ENCODE results near the gene MVD. TPM values are rescaled to one million over a fixed set of nuclear protein-coding genes. Genes with fewer than 3 reads are reported as not detected.
A peak's percentile ranks its signal among the peaks of the same experiment; 100 is the strongest.
"Not testable (repeated sequence)": the region's sequence is repeated elsewhere in the genome, so short reads cannot be mapped to it uniquely, and the experiment has no call there.

The MVD gene
- total RNA-seq, 1 donor from 2014 or later, result 76.2 TPM

- H3K4me3 ChIP-seq (ENCODE audit: low read depth, low read length), result no peak overlapping the region
- TF ChIP-seq CTCF (conservative IDR thresholded peaks at IDR 0.05; ENCODE audit: low read depth, low read length), result no peak
- DNase-seq (ENCODE audit: low read depth), result no peak
These were observed 48.7 kb downstream of the MVD start for GRCh38 chr16:88613911-88614817.

- no peak for DNase-seq (ENCODE audit: low read depth)
- no peak for TF ChIP-seq CTCF (conservative IDR thresholded peaks at IDR 0.05; ENCODE audit: low read depth, low read length)
- no peak overlapping the region for H3K4me3 ChIP-seq (ENCODE audit: low read depth, low read length)
These were observed 49.6 kb downstream of the MVD start for GRCh38 chr16:88613293-88613692.

DNA sequence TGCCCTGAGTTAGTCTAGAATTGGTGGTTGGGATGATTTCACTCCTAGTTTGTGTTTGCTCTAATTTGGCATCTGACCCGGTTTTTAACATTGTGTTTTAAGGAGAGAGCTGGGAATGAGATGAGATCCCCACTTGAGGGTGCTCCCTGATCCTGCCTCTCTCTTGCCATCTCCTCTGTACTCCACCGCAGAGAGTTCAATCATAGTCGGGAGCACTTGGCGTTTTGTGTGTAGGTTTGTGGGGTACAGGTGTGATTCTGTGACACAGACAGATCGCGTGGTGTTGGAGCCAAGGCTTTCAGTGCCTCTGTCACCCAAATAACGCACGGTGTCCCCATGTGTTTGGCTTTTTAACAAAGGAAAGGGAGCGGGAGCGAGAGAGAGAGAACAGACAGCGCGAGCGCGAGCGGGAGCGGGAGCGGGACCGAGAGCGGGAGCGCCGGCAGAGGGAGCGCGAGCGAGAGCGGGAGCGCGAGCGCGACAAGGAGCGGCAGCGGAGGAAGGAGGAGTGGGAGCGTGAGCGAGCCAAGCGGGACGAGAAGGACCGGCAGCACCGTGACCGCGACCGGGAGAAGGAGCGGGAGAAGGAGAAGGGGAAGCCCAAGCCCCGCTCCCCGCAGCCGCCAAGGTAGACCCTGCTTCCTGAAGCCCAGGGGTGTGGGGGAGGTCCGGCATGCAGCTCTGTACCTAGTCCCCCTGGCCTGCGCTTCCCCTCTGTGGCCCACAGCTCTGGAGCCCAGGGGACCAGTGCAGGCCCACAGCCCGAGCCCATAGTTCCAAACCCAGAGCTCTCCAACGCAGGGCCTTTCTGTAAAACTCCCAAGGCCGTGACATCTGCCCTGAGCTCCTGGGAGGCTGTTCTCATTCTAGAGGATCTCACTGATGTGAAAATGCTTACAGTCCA, 51.7 kb downstream of the MVD start:
- DNase-seq (ENCODE audit: low read depth), result no peak
- TF ChIP-seq CTCF (conservative IDR thresholded peaks at IDR 0.05; ENCODE audit: low read depth, low read length), result no peak
- no peak overlapping the region for H3K4me3 ChIP-seq (ENCODE audit: low read depth, low read length)

DNA sequence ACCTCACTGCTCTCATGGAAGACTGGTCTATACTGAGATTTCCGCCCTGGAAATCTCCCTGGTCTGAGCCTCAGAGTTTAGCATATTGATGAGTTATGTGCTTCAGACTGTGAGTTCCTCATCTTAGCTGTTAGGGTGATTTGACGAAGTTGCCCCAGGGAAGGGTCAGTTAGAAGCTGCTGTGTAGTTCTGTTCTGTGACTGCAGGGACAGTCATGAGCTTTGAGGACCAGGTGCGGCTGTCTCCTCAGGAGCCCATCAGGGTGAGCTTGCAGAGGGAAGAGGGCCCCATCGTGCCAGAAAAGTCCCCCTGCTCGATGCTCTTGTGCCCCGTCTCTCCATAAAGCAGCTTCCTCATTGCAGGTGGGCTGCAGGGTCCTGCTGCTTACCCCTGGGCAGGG, 52.8 kb downstream of the MVD start:
- DNase-seq (ENCODE audit: low read depth), result no peak
- H3K4me3 ChIP-seq (ENCODE audit: low read depth, low read length), result no peak overlapping the region
- TF ChIP-seq CTCF (conservative IDR thresholded peaks at IDR 0.05; ENCODE audit: low read depth, low read length), result peak; percentile 26

GRCh38 chr16:88609426-88609825, 53.5 kb downstream of the MVD start:
- not testable (repeated sequence) for DNase-seq (ENCODE audit: low read depth); H3K4me3 ChIP-seq (ENCODE audit: low read depth, low read length)

DNA sequence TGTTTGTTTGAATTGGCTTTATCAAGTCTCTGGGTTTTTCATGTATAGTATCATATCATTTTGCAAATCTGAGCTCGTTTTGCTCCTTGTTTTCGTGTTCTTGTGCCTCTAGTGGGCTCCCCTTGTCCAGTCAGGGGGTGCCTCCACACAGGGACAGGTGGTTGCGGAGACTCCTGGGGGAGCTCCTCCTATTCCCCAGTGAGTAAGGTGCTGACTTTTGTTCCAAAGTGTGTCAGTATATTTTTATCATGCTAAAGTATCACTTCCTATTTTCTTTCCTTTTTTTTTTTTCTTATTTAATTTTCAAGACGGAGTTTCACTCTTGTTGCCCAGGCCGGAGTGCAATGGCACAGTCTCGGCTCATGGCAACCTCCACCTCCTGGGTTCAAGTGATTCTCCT, 54.8 kb downstream of the MVD start:
- no peak for DNase-seq (ENCODE audit: low read depth)
- no peak overlapping the region for H3K4me3 ChIP-seq (ENCODE audit: low read depth, low read length)
- TF ChIP-seq CTCF (conservative IDR thresholded peaks at IDR 0.05; ENCODE audit: low read depth, low read length), result no peak

DNA sequence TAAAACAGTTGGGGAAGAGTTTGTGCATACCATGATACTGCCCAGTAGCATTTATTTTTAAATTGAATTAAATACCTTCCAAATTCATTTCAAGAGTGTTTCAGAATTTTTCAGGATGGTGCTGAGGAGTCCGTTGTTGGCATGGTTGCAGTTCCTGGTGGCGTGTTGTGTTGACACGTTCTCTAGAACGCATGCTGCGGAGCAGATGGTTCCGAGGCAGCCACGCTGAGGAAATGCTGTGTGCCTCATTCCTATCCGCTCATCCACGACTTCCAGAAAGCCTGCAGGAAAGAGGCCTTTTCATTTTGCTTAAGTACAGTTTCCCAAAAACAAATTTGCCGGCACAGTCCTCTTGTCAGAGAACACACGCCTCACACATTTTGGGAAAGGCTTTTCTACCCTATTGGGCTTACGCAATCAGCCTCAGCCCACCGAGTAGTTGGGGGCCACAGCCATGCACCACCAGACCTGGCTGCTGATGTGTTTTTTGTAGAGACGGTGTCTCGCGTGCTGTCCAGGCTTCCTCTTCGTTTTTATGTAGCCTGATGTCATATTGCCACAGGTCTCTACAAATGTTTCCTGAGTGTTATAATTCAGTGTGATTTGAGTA, 56.6 kb downstream of the MVD start:
- TF ChIP-seq CTCF (conservative IDR thresholded peaks at IDR 0.05; ENCODE audit: low read depth, low read length), result no peak
- no peak for DNase-seq (ENCODE audit: low read depth)
- H3K4me3 ChIP-seq (ENCODE audit: low read depth, low read length), result no peak overlapping the region
